ENCODE results near the gene ZNF3.

ZNF3 gene

GRCh38 chr7:100021297-100021696 is 60.2 kb downstream of the ZNF3 start:
- Mint-ChIP-seq H3K4me3 (peak overlapping the region; percentile 15 to 28), H3K9me3 (no peaks in the 10 kb centered on the region), H3K27ac (peak overlapping the region in 1 of 2 donors; percentile 65), H3K4me1 (peaks cover 72% of the 10 kb centered on the region), H3K27me3 (no peaks in the 10 kb centered on the region)
- peak; percentile 84 for ATAC-seq
- peak in 1 of 2 donors; percentile 16 for DNase-seq

Measured in stimulated activated naive CD8-positive, alpha-beta T cell treated with anti-CD3 and anti-CD28 coated beads, Interleukin-15, amount 100 ng/mL, for 72 hours (primary cell).